Naive thymus-derived CD4-positive, alpha-beta T cell (primary cell): ENCODE results near the gene CCDC179. TPM values are rescaled to one million over a fixed set of nuclear protein-coding genes. Genes with fewer than 3 reads are reported as not detected.
A peak's percentile ranks its signal among the peaks of the same experiment; 100 is the strongest.

Experiments used
- ATAC-seq: fragments of 150-1000 bp; cut with Tn5 transposase; 2 replicates; pipeline ENCODE4 v1.10.0; 2021; ENCODE audit warnings: mild to moderate bottlenecking, moderate library complexity
- CTCF ChIA-PET: fragments of 350-600 bp; sonication (Branson Sonifier 250); formaldehyde crosslinking; loops from one replicate; lab custom pipeline; 2021; ENCODE audit warnings: antibody characterized with exemption; lab: Charles Lee
- POLR2A ChIA-PET: fragments of 350-600 bp; sonication (Branson Sonifier 250); formaldehyde crosslinking; loops from one replicate; lab custom pipeline; 2021; ENCODE audit warnings: antibody characterized with exemption, inconsistent platforms; lab: Charles Lee
- DNase-seq, 9 donors: peaks; one replicate each; pipeline versions ENCODE4 v3.0.0 to v3.0.0-alpha.2; 2020 to 2022; ENCODE audit warnings: mixed read lengths in 1 of 9
- H3K27ac ChIP-seq: one replicate; pipeline ENCODE4 v1.7.0; 2013; ENCODE audit warnings: mild to moderate bottlenecking, low read depth, low read length, moderate library complexity
- H3K27me3 ChIP-seq, 2 donors: one replicate each; pipeline ENCODE4 v1.7.0; 2013; ENCODE audit warnings: low read length in 2 of 2, mild to moderate bottlenecking in 2 of 2, moderate library complexity in 2 of 2; ENCODE audit not compliant: control insufficient read depth in 2 of 2, insufficient read depth in 2 of 2
- H3K36me3 ChIP-seq, 3 experiments: 1 replicate in 2 of 3; 2 replicates in 1 of 3; pipeline ENCODE4 v1.7.0; 2013; ENCODE audit warnings: low read length in 3 of 3, mild to moderate bottlenecking in 3 of 3, moderate library complexity in 1 of 3; ENCODE audit not compliant: insufficient read depth in 3 of 3, control insufficient read depth in 2 of 3
- H3K4me1 ChIP-seq, 2 donors: one replicate each; pipeline ENCODE4 v1.7.0; 2013; ENCODE audit warnings: low read length in 2 of 2, mild to moderate bottlenecking in 2 of 2, moderate library complexity in 1 of 2; ENCODE audit not compliant: control insufficient read depth in 2 of 2, insufficient read depth in 2 of 2
- H3K4me3 ChIP-seq: 2 replicates; pipeline ENCODE4 v1.7.0; 2013; ENCODE audit warnings: mild to moderate bottlenecking, low read length
- H3K9me3 ChIP-seq, 3 experiments: 1 replicate in 2 of 3; 2 replicates in 1 of 3; pipeline ENCODE4 v1.7.0; 2013; ENCODE audit warnings: low read length in 3 of 3; ENCODE audit not compliant: control insufficient read depth in 2 of 3
- H3K27ac Mint-ChIP-seq, 9 donors: one replicate each; pipeline ENCODE4 v1.8.0; 2020 to 2022; ENCODE audit warnings: mixed read lengths in 9 of 9, mild to moderate bottlenecking in 8 of 9, moderate library complexity in 5 of 9, inconsistent platforms in 2 of 9
- H3K27me3 Mint-ChIP-seq, 5 donors: one replicate each; pipeline ENCODE4 v1.8.0; 2021 to 2022; ENCODE audit warnings: mixed read lengths in 5 of 5, mild to moderate bottlenecking in 1 of 5
- H3K36me3 Mint-ChIP-seq, 5 donors: one replicate each; pipeline ENCODE4 v1.8.0; 2020 to 2022; ENCODE audit warnings: mixed read lengths in 5 of 5, mild to moderate bottlenecking in 3 of 5, inconsistent platforms in 1 of 5
- H3K4me1 Mint-ChIP-seq, 7 donors: one replicate each; pipeline ENCODE4 v1.8.0; 2020 to 2022; ENCODE audit warnings: mixed read lengths in 7 of 7, mild to moderate bottlenecking in 3 of 7, inconsistent platforms in 1 of 7
- H3K4me3 Mint-ChIP-seq, 10 donors: one replicate each; pipeline ENCODE4 v1.8.0; 2020 to 2022; ENCODE audit warnings: mild to moderate bottlenecking in 10 of 10, mixed read lengths in 10 of 10, moderate library complexity in 6 of 10, inconsistent platforms in 2 of 10
- H3K9me3 Mint-ChIP-seq, 11 donors: one replicate each; pipeline ENCODE4 v1.8.0; 2020 to 2022; ENCODE audit warnings: mixed read lengths in 11 of 11, mild to moderate bottlenecking in 4 of 11, inconsistent platforms in 1 of 11, moderate library complexity in 1 of 11
- intact Hi-C, 2 donors: fragments of 100-400 bp; cut with micrococcal nuclease; formaldehyde crosslinking; loops; one replicate each; pipeline ENCODE4 v1.15.1; 2023
- polyA plus RNA-seq, 2 donors: library from polyadenylated mRNA; unstranded; fragments of 300-500 nt; fragmentation: Illumina TruSeq; gene quantifications; one replicate each; pipeline ENCODE4 v1.2.3, GENCODE V29; 2021
- total RNA-seq, 6 experiments: library from RNA in 5 of 6; stranded (reverse) in 5 of 6; gene quantifications; 1 replicate in 5 of 6; 2 replicates in 1 of 6; pipeline ENCODE4 v1.2.3 and lab custom pipeline; 2021 to 2026

CCDC179 gene
- total and polyA plus RNA-seq, 7 experiments from 2014 or later = not detected

- no peaks in the 10 kb centered on the region for H3K9me3 ChIP-seq
- peaks cover 0 to 6% (median 0%) of the 10 kb centered on the region in 7 donors for H3K4me1 Mint-ChIP-seq
- H3K27ac ChIP-seq = no peak overlapping the region
- H3K4me3 ChIP-seq = no peak overlapping the region
- CTCF ChIA-PET = no interaction called here
- no peaks in the 10 kb centered on the region for H3K36me3 ChIP-seq
- no peaks in the 10 kb centered on the region for H3K27me3 ChIP-seq
- ATAC-seq (no peak), DNase-seq (no peak)
- no peak overlapping the region for H3K4me3 Mint-ChIP-seq
- POLR2A ChIA-PET = no interaction called here
- H3K27me3 Mint-ChIP-seq = no peaks in the 10 kb centered on the region
- peaks cover 0 to 27% (median 8%) of the 10 kb centered on the region in 11 donors for H3K9me3 Mint-ChIP-seq
- peaks cover 0 to 15% (median under 1%) of the 10 kb centered on the region in 5 donors for H3K36me3 Mint-ChIP-seq
- no peaks in the 10 kb centered on the region for H3K4me1 ChIP-seq
- no peak overlapping the region for H3K27ac Mint-ChIP-seq
- intact Hi-C loops = no loop called here
These were observed 50.4 kb downstream of the CCDC179 start for GRCh38 chr11:22809893-22810292.

DNA sequence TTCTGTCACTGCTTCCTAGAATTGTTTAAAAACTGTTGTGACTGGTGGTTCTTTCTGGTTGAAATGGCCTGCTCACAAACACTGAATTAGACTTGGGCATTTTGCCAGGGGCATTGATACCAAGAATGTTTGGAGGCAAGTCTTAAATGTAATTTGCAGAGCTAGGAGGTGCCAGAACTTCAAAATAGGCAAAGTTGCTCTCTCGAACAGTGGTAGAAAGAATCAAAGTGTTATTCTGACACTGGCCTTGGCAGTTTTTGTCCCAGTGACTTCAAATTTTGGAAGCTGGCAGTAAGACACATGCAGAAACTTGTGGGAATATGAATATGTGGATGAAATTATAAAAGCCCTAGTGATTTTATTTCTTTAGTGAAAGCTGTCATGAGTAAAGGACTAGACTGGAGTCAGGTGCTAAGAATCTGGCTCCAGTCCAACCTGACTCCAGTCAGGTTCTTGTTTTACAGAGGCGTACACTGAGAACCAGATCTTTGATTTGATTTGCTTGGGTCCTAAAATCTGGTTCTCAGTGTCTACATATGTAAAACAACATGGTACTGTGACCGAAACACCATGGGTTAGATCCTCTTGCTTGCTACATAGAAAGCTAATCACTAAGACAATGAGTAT lies 51.6 kb downstream of the CCDC179 start:
- Mint-ChIP-seq H3K27me3 (no peaks in the 10 kb centered on the region), H3K27ac (no peak overlapping the region), H3K9me3 (peaks cover 0 to 17% (median 6%) of the 10 kb centered on the region in 11 donors), H3K4me1 (peaks cover 0 to 6% (median 0%) of the 10 kb centered on the region in 7 donors), H3K4me3 (no peak overlapping the region), H3K36me3 (peaks cover 0 to 12% (median 0%) of the 10 kb centered on the region in 5 donors)
- no peak for DNase-seq
- intact Hi-C loops = no loop called here
- Histone ChIP-seq H3K9me3 (no peaks in the 10 kb centered on the region), H3K4me3 (no peak overlapping the region), H3K27me3 (no peaks in the 10 kb centered on the region), H3K4me1 (no peaks in the 10 kb centered on the region), H3K36me3 (no peaks in the 10 kb centered on the region), H3K27ac (no peak overlapping the region)
- no peak for ATAC-seq
- ChIA-PET CTCF (no interaction called here), POLR2A (no interaction called here)

DNA sequence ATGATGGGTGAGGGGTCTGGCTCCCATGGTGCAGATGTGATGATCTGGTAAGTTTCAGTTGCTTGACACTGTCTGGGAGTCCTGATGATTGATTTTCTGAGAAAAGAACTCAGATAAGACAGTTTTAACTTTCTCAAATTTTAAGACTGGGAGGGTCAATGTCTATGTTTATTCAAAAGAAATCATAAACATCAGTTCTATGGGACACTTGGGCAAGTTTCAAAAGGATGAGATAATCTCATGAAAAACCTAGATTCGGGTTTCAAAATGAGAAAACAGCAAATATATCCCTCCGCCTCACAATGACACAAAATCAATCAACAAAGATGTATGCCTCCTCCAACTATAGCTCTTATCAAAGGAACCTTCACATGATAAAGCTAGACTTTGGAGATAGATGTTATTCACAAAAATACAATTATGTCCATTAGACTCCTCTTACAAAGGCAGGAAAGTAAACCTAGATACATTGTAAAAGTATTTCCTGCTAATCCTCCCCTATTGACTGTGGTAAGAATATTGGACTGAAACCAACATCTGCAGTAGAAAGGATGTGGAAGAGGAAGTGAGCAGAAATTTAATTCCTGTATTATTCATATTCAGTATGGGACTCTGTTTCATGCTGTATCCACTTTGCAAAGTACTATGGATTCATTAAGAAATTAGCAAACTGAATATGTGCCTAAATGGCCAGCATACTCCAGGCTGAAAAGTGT lies 52.3 kb downstream of the CCDC179 start:
- ATAC-seq (no peak), DNase-seq (no peak)
- Mint-ChIP-seq H3K9me3 (peaks cover 0 to 17% (median 6%) of the 10 kb centered on the region in 11 donors), H3K4me1 (peaks cover 0 to 6% (median 0%) of the 10 kb centered on the region in 7 donors), H3K27ac (peak overlapping the region in 1 of 9 donors; percentile 46), H3K27me3 (no peaks in the 10 kb centered on the region), H3K4me3 (no peak overlapping the region), H3K36me3 (peaks cover 0 to 12% (median 0%) of the 10 kb centered on the region in 5 donors)
- H3K36me3 ChIP-seq = no peaks in the 10 kb centered on the region
- no peak overlapping the region for H3K27ac ChIP-seq
- no peak overlapping the region for H3K4me3 ChIP-seq
- no peaks in the 10 kb centered on the region for H3K9me3 ChIP-seq
- intact Hi-C loops = no loop called here
- ChIA-PET POLR2A (no interaction called here), CTCF (no interaction called here)
- H3K4me1 ChIP-seq = no peaks in the 10 kb centered on the region
- H3K27me3 ChIP-seq = no peaks in the 10 kb centered on the region

- Mint-ChIP-seq H3K4me3 (no peak overlapping the region), H3K9me3 (peaks cover 0 to 17% (median 6%) of the 10 kb centered on the region in 11 donors), H3K4me1 (peaks cover 0 to 6% (median 0%) of the 10 kb centered on the region in 7 donors), H3K36me3 (peaks cover 0 to 12% (median 0%) of the 10 kb centered on the region in 5 donors), H3K27me3 (peaks cover 0 to 2% (median 0%) of the 10 kb centered on the region in 5 donors), H3K27ac (peak overlapping the region in 1 of 9 donors; percentile 46)
- POLR2A ChIA-PET = no interaction called here
- CTCF ChIA-PET = interaction anchor here (1.4 kb wide), 1 partner anchor 19 kb away, joined by 3 read pairs; no protein-coding TSS in a partner anchor
- Histone ChIP-seq H3K36me3 (no peaks in the 10 kb centered on the region), H3K4me3 (no peak overlapping the region), H3K27me3 (no peaks in the 10 kb centered on the region), H3K9me3 (no peaks in the 10 kb centered on the region), H3K4me1 (no peaks in the 10 kb centered on the region), H3K27ac (no peak overlapping the region)
- ATAC-seq = no peak
- intact Hi-C loops = no loop called here
- DNase-seq = no peak
These were observed 52.9 kb downstream of the CCDC179 start for GRCh38 chr11:22807391-22807790.

DNA sequence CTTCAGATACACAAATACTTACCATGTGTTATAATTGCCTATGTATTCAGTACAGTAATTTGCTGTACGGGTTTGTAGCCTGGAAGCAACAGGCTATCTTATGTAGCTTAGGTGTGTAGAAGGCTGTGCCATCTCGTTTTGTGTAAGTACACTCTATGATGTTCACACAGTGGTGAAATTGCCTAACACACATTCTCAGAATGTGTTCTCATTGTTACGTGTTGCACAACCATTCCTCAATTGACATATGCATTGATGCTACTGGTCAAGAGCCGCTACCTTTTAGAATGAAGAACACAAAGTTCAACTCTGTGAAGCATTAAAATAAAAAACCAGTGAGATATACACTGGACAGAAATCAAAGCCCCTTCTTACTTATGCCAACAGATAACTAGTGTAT lies 57.4 kb downstream of the CCDC179 start:
- peaks cover 0 to 4% (median 0%) of the 10 kb centered on the region in 7 donors for H3K4me1 Mint-ChIP-seq
- H3K4me3 Mint-ChIP-seq = no peak overlapping the region

DNA sequence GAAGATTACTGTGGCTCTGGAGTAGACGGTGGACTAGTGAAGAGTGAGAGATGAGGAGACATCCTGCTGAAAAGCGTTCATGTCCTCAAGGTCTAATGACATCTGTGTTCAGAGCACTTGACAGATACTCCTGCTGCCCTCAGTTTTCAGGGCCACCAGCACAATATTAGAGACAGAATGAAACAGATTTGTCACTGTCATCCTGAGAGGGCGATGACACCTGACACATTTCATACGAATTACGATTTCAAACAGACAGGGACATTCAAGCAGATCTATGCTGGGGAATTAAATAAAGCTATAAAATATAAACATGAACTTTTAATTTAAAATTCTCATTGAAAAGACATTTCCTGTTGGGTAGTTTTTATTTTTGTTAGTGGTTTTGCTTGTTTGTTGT lies 59.8 kb downstream of the CCDC179 start:
- Histone ChIP-seq H3K9me3 (no peaks in the 10 kb centered on the region), H3K27ac (no peak overlapping the region), H3K4me3 (no peak overlapping the region), H3K4me1 (no peaks in the 10 kb centered on the region), H3K27me3 (no peaks in the 10 kb centered on the region), H3K36me3 (no peaks in the 10 kb centered on the region)
- POLR2A ChIA-PET = no interaction called here
- H3K9me3 Mint-ChIP-seq = no peaks in the 10 kb centered on the region
- ATAC-seq (no peak), DNase-seq (no peak)
- H3K27ac Mint-ChIP-seq = no peak overlapping the region
- intact Hi-C loops = no loop called here
- no peak overlapping the region for H3K4me3 Mint-ChIP-seq
- peaks cover 0 to 22% (median 2%) of the 10 kb centered on the region in 5 donors for H3K27me3 Mint-ChIP-seq
- no peaks in the 10 kb centered on the region for H3K4me1 Mint-ChIP-seq
- CTCF ChIA-PET = no interaction called here
- H3K36me3 Mint-ChIP-seq = no peaks in the 10 kb centered on the region

More for the DNA sequence above, 57.4 kb downstream of the CCDC179 start:
- POLR2A ChIA-PET = no interaction called here
- Mint-ChIP-seq H3K9me3 (no peaks in the 10 kb centered on the region), H3K36me3 (no peaks in the 10 kb centered on the region), H3K27me3 (peaks cover 0 to 22% (median 0%) of the 10 kb centered on the region in 5 donors), H3K27ac (no peak overlapping the region)
- Histone ChIP-seq H3K9me3 (no peaks in the 10 kb centered on the region), H3K36me3 (no peaks in the 10 kb centered on the region), H3K27me3 (no peaks in the 10 kb centered on the region), H3K4me3 (no peak overlapping the region), H3K27ac (no peak overlapping the region), H3K4me1 (no peaks in the 10 kb centered on the region)
- DNase-seq (no peak), ATAC-seq (no peak)
- CTCF ChIA-PET = no interaction called here
- intact Hi-C loops = no loop called here
